ENCODE measurements around the gene HIP1.

The HIP1 gene

GRCh38 chr7:75667938-75668337 is 70.8 kb downstream of the HIP1 start:
- DNase-seq: no peak

DNA sequence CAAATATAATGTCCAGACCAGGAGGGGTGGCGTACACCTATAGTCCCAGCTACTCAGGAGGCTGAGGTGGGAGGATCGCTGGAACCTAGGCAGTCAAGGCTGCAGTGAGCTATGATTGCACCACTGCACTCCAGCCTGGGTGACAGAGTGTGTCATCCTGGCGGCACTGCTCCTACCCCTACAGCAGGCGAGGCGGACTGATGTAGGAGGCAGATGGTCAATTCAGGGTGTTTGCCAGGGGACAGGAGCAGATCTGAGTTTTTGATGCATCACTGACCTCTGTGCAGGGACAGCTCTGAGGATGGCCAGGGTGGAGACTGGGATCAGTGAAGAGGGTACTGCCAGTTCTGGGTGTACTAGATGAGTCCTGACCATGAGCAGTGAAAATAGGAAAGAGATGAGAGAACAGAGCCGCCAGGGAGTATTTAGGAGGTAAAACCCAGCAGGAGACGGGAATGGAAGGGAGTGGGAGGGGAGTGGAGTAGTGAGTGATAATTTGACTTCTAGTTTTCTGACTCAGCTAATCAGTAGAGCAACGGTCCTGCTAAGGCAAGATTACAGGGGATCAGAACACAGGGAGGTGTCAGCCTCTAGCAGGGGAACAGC is 75.3 kb downstream of the HIP1 start:
- DNase-seq: no peak

DNA sequence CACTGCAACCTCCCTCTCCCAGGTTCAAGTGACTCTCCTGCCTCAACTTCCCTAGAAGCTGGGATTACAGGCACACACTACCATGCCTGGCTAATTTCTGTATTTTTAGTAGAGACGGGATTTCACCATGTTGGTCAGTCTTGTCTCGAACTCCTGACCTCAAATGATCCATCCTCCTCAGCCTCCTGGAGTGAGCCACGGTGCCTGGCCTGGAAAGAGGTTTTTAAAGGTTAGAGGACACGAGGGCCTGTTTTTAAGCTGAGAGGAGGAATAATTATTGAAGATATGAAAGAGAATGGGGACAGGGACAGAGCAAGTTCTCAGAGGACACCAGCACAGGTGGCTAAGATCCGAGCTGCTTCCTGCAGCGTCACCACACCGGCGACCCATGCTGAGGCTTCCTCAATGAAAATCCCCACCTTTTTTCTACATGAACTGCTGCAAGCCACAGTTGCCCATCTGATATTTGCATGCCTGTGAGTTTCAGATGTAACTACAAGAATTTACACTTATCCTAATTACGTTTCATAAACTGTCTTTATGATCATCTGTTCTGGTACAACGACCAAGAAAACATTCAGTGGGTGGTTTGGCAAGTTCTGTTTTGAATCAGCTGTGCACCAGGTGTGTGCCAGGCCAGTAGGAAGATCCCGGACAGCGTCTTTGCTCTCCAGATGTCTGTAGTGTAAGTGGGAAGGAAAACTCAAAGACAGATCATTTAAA is 76.0 kb downstream of the HIP1 start:
- DNase-seq: no peak

DNA sequence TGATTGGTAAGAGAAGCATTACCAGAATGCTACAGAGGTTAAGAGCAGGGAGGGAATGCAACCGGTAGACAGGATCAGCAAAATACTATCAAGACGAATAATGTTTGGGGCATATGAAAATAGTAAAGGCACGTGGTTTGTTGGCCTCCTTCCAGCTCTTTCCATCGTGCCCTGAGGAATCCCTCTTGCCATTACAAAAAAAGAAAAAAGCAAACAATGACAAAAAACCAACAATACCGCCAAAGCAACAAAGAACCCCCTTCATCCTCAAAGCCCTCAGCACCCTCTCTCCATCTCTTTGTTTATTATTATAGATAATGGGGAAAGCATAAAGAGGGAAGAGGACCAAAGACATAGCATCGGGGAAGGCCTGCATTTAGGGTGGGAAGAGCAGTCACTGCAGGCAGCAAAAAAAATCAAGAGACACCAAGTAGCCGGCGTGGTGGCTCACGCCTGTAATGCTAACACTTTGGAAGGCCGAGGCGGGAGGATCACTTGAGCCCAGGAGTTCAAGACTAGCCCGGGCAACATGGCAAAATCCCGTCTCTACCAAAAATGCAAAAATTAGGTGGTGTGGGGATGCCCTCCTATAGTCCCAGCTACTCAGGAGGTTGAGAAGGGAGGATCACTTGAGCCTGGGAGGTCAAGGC is 78.0 kb downstream of the HIP1 start:
- no peak for DNase-seq

DNA sequence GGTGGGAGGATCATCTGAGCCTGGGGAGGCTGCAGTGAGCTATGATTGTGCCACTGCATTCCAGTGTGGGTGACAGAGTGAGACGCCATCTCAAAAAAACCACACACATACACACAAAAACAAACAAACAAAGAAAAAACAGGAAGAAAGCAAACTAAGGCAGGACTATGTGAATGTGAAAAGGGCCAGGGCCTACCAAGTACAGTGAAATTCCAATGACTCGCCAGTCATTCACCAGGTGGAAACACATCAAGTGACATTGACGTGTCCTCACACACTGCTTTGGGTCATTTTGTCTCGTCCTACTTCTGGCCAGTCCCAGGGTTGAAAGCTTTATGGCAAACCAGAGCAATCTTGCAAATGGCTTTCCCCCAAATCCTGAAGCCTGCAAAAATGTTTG is 79.9 kb downstream of the HIP1 start:
- no peak for DNase-seq

- DNase-seq: no peak
Observed at GRCh38 chr7:75658369-75658768, 80.4 kb downstream of the HIP1 start.

DNA sequence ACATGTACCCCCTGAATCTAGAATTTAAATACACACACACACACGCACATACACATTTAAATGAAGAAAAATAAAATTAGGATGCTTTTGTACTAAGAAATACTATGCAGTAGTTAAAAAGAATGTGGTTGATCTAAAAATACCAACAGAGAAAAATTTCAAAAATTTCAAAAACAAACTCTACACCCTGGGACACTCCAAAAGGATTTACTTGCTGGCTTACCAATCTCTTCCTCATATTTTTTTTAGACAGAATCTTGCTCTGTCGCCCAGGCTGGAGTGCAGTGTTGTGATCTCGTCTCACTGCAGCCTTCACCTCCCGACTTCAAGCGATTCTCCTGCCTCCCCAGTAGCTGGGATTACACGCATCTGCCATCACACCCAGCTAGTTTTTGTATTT is 80.9 kb downstream of the HIP1 start:
- no peak for DNase-seq

DNA sequence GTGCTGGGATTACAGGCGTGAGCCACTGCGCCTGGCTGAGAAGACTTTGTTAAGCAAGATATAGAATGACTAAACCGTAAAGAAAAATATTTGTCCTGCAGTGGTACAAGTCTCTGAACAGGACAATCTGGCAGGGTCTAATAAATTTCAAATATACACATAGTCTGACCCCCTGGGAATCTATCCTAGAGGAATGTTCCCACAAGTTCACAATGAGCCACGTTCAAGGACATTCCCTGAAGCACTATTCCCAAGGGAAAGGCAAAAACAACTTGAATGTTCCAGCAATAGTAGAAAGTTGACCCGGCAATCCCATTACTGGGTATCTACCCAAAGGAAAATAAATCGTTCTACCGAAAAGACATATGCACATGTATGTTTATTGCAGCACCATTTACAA is 82.0 kb downstream of the HIP1 start:
- no peak for DNase-seq

DNA sequence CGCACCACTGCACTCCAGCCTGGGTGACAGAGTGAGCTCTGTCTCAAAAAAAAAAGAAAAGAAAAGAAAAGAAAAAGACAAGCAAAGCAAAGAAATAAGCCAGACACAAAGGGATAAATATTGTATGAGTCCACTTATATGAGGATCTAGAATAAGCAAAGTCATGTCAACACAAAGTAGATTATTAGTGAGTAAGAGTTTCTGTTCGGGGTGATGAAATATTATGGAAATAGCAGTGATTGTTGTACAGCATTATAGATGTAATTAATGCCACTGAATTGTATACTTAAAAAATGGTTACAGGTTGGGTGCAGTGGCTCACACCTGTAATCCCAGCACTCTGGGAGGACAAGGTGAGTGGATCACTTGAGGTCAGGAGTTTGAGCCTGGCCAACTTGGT is 83.2 kb downstream of the HIP1 start:
- DNase-seq: no peak

GRCh38 chr7:75654855-75655254 is 83.9 kb downstream of the HIP1 start:
- no peak for DNase-seq

DNA sequence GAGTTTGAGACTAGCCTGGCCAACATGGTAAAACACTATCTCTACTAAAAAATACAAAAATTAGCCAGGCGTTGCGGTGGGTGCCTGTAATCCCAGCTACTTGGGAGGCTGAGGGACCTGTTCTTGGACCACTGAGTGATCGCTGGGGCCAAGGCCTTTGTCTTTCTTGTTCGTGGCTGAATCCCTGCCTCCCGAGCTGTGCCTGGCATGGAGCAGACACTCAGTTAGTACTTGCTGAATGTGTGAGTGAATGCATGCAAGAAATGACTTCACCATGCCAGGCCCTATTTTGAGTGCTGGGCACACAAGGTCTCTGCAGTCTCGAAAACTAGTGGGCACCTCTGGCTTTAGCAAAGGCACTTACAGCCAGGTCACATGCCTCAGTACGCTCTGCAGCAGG is 85.1 kb downstream of the HIP1 start:
- DNase-seq: no peak

GRCh38 chr7:75652788-75653187 is 86.0 kb downstream of the HIP1 start:
- DNase-seq: no peak

- DNase-seq: peak; percentile 63
Observed at GRCh38 chr7:75650681-75651080, 88.1 kb downstream of the HIP1 start.

GRCh38 chr7:75650062-75650461 is 88.7 kb downstream of the HIP1 start:
- DNase-seq: peak; percentile 80

DNA sequence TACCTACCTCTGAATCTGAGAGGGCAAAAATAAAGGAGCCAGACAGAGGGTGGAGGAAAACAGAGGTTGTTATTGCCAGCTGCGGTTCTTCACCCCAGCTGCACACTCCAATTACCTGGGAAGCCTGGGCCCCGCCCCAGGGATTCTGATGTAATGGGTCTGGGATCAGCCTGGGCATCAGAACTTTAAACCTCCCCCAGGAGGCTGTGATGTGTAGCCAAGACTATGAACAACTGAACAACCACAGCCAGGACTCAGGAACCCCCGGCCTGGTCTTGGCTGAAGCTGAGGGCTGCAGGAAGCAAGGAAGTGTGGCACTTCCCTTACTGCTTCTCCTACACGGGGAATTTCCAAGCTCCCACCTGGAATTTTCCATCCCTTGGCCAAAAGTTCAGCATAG is 89.3 kb downstream of the HIP1 start:
- DNase-seq: peak; percentile 57

- DNase-seq: no peak
Observed at GRCh38 chr7:75647709-75648438, 90.9 kb downstream of the HIP1 start.

GRCh38 chr7:75646571-75647102 is 92.1 kb downstream of the HIP1 start:
- no peak for DNase-seq

DNA sequence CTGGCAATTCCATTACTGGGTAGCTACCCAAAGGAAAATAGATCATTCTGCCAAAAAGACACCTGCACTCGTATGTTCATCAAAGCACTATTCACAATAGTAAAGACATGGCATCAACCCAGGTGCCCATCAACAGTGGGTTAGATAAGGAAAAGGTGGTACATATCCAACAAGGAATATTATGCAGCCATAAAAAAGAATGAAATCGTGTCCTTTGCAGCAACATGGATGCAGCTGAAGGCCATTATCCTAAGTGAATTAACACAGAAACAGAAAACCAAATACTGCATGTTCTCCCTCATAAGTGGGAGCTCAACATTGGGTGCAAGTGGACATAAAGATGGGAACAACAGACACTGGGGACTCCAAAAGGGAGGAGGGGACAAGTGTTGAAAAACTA is 93.2 kb downstream of the HIP1 start:
- no peak for DNase-seq

- no peak for DNase-seq
Observed at GRCh38 chr7:75644589-75644988, 94.2 kb downstream of the HIP1 start.

GRCh38 chr7:75642810-75643486 is 95.8 kb downstream of the HIP1 start:
- peak; percentile 80 for DNase-seq

GRCh38 chr7:75640201-75640600 is 98.5 kb downstream of the HIP1 start:
- DNase-seq: no peak

- no peak for DNase-seq
Observed at GRCh38 chr7:75639886-75640190, 98.9 kb downstream of the HIP1 start.
